Vagina (tissue), 2 donors: ENCODE data around the gene SLC35F1. TPM values are rescaled to one million over a fixed set of nuclear protein-coding genes. Genes with fewer than 3 reads are reported as not detected.

Experiments used
- DNase-seq, 2 donors: peaks; one replicate each; pipeline ENCODE4 v3.0.0-alpha.2; 2017; ENCODE audit errors: extremely low spot score in 2 of 2
- H3K27ac ChIP-seq: fragments of 200-600 bp; sonication (generic); one replicate; pipeline ENCODE4 v1.5.1; 2019
- H3K27me3 ChIP-seq: fragments of 200-600 bp; sonication (generic); one replicate; pipeline ENCODE4 v1.5.1; 2019
- H3K36me3 ChIP-seq, 2 donors: fragments of 200-600 bp; sonication (generic); one replicate each; pipeline ENCODE4 v1.5.1; 2017 to 2019
- H3K4me1 ChIP-seq: fragments of 200-600 bp; sonication (generic); one replicate; pipeline ENCODE4 v1.5.1; 2019
- H3K4me3 ChIP-seq, 2 donors: fragments of 200-600 bp; sonication (generic); 1 replicate in 1 of 2; 2 replicates in 1 of 2; pipeline ENCODE4 v1.5.1; 2016 to 2019
- H3K9me3 ChIP-seq: fragments of 200-600 bp; sonication (generic); one replicate; pipeline ENCODE4 v1.5.1; 2019
- POLR2A ChIP-seq, 2 donors: fragments of 450-650 bp; IDR thresholded peaks; one replicate each; pipeline ENCODE4 v1.6.1; 2017; ENCODE audit warnings: antibody characterized with exemption in 2 of 2, mild to moderate bottlenecking in 2 of 2, moderate library complexity in 2 of 2
- POLR2AphosphoS5 ChIP-seq, 2 donors: sonication (generic); formaldehyde crosslinking; IDR thresholded peaks; one replicate each; pipeline ENCODE4 v1.9.0; 2017; ENCODE audit warnings: antibody characterized with exemption in 2 of 2, mild to moderate bottlenecking in 2 of 2, low read depth in 1 of 2; ENCODE audit not compliant: insufficient read depth in 1 of 2
- intact Hi-C: fragments of 100-400 bp; cut with DNase I; formaldehyde crosslinking; loops from one replicate; pipeline ENCODE4 v1.15.1; 2023
- total RNA-seq: library from RNA; depleted of rRNA; stranded (reverse); fragments of >200 nt; gene quantifications from one replicate; pipeline ENCODE4 v1.2.3, GENCODE V29; 2016
- TF ChIP-seq, protein P1 (sequence below), 3 experiments: fragments of 450-650 bp in 2 of 3; fragments of 200-600 bp in 1 of 3; sonication (generic) in 1 of 3; IDR thresholded peaks; one replicate each; pipeline ENCODE4 v1.5.1; 2017 to 2019; ENCODE audit warnings: antibody characterized with exemption in 3 of 3, mild to moderate bottlenecking in 2 of 3, moderate library complexity in 2 of 3

The SLC35F1 gene
- total RNA-seq, 1 donor from 2014 or later, result 2.7 TPM

DNA sequence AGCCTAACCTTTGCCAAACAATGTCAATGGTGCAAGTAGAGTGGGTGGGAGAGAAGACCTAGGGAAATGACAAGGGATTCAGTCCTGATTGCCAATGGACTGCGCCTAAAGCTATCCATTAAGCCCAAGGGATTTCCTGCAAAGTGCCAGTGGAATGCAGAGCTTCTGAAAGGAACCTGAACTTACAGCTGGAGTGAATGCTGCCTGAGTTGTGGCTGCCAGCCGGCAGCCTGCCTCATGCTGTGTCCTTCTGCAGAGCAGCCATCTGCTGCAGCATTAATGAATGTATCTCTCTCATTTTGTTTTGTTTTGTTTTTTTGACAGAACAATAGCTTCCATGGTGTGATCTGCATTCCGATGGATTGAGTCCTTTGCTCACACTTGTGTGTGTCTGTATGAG, 44.7 kb downstream of the SLC35F1 start:
- Histone ChIP-seq H3K4me1 (no peaks in the 10 kb centered on the region), H3K27me3 (no peaks in the 10 kb centered on the region), H3K4me3 (no peak overlapping the region), H3K9me3 (no peaks in the 10 kb centered on the region), H3K36me3 (no peaks in the 10 kb centered on the region), H3K27ac (no peak overlapping the region)
- TF ChIP-seq, protein P1, sequence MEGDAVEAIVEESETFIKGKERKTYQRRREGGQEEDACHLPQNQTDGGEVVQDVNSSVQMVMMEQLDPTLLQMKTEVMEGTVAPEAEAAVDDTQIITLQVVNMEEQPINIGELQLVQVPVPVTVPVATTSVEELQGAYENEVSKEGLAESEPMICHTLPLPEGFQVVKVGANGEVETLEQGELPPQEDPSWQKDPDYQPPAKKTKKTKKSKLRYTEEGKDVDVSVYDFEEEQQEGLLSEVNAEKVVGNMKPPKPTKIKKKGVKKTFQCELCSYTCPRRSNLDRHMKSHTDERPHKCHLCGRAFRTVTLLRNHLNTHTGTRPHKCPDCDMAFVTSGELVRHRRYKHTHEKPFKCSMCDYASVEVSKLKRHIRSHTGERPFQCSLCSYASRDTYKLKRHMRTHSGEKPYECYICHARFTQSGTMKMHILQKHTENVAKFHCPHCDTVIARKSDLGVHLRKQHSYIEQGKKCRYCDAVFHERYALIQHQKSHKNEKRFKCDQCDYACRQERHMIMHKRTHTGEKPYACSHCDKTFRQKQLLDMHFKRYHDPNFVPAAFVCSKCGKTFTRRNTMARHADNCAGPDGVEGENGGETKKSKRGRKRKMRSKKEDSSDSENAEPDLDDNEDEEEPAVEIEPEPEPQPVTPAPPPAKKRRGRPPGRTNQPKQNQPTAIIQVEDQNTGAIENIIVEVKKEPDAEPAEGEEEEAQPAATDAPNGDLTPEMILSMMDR (IDR thresholded peaks at IDR 0.05), result no peak
- TF ChIP-seq POLR2A (IDR thresholded peaks at IDR 0.05), result no peak
- no peak for TF ChIP-seq POLR2AphosphoS5 (IDR thresholded peaks at IDR 0.05; ENCODE audit: insufficient read depth in 1 of 2, low read depth in 1 of 2)
- intact Hi-C loops, result no loop called here
- DNase-seq, result no peak

DNA sequence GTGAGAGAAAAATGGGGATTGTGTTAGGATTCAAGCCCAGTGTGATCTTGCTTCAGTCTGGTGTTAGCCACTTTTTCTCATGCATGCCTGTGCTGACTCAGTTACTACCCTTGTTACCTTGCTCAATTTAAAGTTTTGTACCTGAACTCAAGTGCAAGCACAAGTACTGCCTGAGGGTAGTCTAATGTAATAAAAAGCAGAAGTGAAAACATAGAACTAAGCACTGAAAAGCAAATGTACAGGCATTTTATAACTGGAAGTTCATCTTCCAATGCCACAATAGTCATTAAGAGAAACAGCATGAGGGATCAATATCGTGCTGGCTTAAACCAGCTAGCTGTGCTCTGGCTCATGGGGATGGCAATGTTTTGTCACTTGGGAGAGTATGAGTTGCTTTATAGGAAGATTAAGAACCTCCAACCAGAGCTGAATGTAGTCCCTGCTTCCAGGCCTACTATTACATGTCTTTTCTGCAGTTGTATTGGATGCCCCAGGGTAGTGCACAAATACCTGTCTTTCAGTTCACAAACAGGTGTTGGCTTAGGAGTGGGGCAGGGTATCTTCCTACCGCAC, 48.7 kb downstream of the SLC35F1 start:
- no peak overlapping the region for H3K4me3 ChIP-seq
- H3K27ac ChIP-seq, result no peak overlapping the region
- TF ChIP-seq, protein P1 (IDR thresholded peaks at IDR 0.05), result no peak
- TF ChIP-seq POLR2A (IDR thresholded peaks at IDR 0.05), result no peak
- no peak for TF ChIP-seq POLR2AphosphoS5 (IDR thresholded peaks at IDR 0.05; ENCODE audit: insufficient read depth in 1 of 2, low read depth in 1 of 2)
- intact Hi-C loops, result no loop called here
- no peaks in the 10 kb centered on the region for H3K9me3 ChIP-seq
- H3K4me1 ChIP-seq, result no peaks in the 10 kb centered on the region
- DNase-seq, result no peak
- no peaks in the 10 kb centered on the region for H3K27me3 ChIP-seq
- H3K36me3 ChIP-seq, result no peaks in the 10 kb centered on the region

DNA sequence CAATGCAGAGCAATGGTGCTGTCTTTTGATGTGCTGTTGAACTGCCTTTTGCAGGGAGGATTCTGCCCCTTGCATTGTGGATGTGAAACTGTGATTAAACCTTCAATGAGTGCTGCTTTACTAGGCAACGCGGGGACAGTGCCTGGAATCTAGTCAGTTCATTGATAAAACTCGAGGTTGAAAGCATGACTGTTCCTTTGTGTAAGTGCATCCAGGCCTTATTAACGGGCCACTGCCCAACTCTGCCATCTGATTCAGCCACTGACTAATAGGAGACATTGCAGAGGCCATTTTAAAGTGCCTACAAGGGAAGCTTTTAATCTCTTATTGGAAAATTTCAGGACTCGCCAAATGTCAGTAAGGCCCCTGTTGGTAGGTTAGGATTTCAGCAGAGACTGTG, 49.3 kb downstream of the SLC35F1 start:
- Histone ChIP-seq H3K9me3 (no peaks in the 10 kb centered on the region), H3K36me3 (no peaks in the 10 kb centered on the region), H3K4me3 (no peak overlapping the region), H3K27ac (no peak overlapping the region), H3K4me1 (no peaks in the 10 kb centered on the region), H3K27me3 (no peaks in the 10 kb centered on the region)
- no peak for DNase-seq
- intact Hi-C loops, result no loop called here
- TF ChIP-seq POLR2A (IDR thresholded peaks at IDR 0.05) (no peak), POLR2AphosphoS5 (IDR thresholded peaks at IDR 0.05; ENCODE audit: insufficient read depth in 1 of 2, low read depth in 1 of 2) (no peak)
- TF ChIP-seq, protein P1 (IDR thresholded peaks at IDR 0.05), result no peak

DNA sequence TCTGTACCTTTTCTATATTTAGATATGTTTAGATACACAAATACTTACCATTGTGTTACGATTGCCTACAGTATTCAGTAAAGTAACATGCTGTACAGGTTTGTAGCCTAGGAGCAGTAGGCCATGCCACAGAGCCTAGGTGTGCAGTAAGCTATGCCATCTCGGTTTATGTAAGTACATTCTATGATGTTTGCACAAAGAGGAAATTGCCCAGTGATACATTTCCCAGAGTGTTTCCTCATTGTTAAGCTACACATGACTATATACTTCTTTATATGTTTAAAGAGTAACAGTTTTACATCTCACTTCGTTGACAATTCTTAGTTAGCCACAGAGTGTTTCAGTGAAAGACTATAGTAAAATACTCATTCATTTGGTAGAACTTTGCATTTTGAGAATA, 51.5 kb downstream of the SLC35F1 start:
- no peak overlapping the region for H3K4me3 ChIP-seq
- DNase-seq, result no peak
- TF ChIP-seq POLR2AphosphoS5 (IDR thresholded peaks at IDR 0.05; ENCODE audit: insufficient read depth in 1 of 2, low read depth in 1 of 2), result no peak
- TF ChIP-seq POLR2A (IDR thresholded peaks at IDR 0.05), result no peak
- TF ChIP-seq, protein P1 (IDR thresholded peaks at IDR 0.05), result no peak
- H3K9me3 ChIP-seq, result no peaks in the 10 kb centered on the region
- H3K27ac ChIP-seq, result no peak overlapping the region
- no peaks in the 10 kb centered on the region for H3K27me3 ChIP-seq
- intact Hi-C loops, result no loop called here
- no peaks in the 10 kb centered on the region for H3K36me3 ChIP-seq
- no peaks in the 10 kb centered on the region for H3K4me1 ChIP-seq

DNA sequence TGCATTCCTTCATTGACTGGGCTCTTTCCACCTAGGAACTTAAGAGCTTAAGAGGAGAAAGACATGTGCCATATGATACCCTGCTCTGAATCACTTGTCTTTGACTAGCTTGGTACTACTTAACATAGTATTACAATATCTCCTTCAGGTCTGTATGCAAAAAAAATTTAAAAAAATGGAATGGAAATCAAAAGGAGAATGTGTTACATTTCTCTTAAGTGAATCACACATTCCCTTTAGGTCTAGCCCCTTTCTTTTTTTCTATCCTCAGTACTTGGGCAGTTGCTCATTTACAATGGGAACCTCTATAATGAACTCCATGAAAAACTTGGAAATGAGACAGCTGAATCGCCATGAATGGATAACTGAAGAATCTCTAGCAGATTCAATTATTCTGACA, 53.8 kb downstream of the SLC35F1 start:
- no peaks in the 10 kb centered on the region for H3K4me1 ChIP-seq
- H3K4me3 ChIP-seq, result no peak overlapping the region
- intact Hi-C loops, result no loop called here
- no peaks in the 10 kb centered on the region for H3K9me3 ChIP-seq
- H3K27me3 ChIP-seq, result no peaks in the 10 kb centered on the region
- no peaks in the 10 kb centered on the region for H3K36me3 ChIP-seq
- TF ChIP-seq, protein P1 (IDR thresholded peaks at IDR 0.05), result no peak
- TF ChIP-seq POLR2A (IDR thresholded peaks at IDR 0.05) (no peak), POLR2AphosphoS5 (IDR thresholded peaks at IDR 0.05; ENCODE audit: insufficient read depth in 1 of 2, low read depth in 1 of 2) (no peak)
- no peak for DNase-seq
- no peak overlapping the region for H3K27ac ChIP-seq
